Activated gamma-delta T cell treated with anti-CD3 and anti-CD28 coated beads, Interleukin-2, amount 50 U/mL, for 16 hours (primary cell): ENCODE results near the gene VAV2.

Experiments used
- DNase-seq: peaks from one replicate; pipeline ENCODE4 v3.0.0-alpha.2; 2020; ENCODE audit warnings: low read depth

Gene VAV2

GRCh38 chr9:133950629-133951111 is 41.5 kb downstream of the VAV2 start:
- no peak for DNase-seq

- no peak for DNase-seq
These were observed 41.9 kb downstream of the VAV2 start for GRCh38 chr9:133950192-133950591.

GRCh38 chr9:133949486-133950061 is 42.5 kb downstream of the VAV2 start:
- no peak for DNase-seq

DNA sequence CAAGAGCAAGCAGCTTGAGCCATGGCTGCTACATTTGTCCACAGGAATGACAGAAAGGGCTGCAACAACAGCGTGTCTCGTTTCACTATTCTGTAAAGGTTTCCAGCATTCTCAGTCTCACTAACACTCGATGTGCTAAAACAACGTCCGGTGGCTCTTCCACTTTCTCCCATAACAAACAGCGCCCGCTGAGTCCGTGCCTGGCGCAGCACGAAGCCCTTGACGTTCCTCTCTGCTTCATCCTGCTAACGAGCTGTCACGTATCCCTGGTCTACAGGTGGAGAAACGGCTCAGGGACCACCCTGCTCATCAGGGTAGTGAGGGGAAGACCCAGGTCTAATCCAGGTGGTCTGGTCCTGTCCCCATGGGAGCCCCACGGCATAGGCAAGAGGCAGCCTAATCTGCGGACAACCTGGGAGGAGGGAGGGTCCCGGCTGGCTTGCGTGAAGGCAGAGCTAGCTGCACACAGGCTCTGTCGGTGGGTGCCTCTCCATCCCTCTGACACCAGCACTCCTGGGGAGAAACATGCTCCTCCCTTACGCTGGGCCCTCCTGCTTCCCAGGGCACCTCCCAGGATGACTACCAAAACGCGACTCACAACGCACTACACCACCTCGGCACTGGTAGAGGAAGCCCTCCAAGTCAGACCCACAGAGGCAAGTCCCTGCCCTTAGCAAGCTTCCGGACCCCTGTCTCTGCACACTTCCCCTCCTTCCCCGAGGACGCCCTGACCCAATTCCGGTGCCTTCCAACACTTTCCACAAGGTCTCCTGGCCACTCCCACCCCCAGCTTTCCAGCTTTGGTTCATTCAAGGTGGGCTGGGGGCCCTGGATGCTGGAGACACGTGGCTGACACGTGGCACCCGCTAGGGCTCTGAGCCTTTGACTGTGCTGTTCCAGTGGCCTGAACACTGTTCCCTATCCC is 43.3 kb downstream of the VAV2 start:
- DNase-seq: no peak

- DNase-seq: no peak
These were observed 44.0 kb downstream of the VAV2 start for GRCh38 chr9:133948131-133948530.

GRCh38 chr9:133946840-133947486 is 45.2 kb downstream of the VAV2 start:
- DNase-seq: no peak

- no peak for DNase-seq
These were observed 46.0 kb downstream of the VAV2 start for GRCh38 chr9:133945977-133946753.

- no peak for DNase-seq
These were observed 46.7 kb downstream of the VAV2 start for GRCh38 chr9:133945314-133945975.

- no peak for DNase-seq
These were observed 47.4 kb downstream of the VAV2 start for GRCh38 chr9:133944746-133945135.

DNA sequence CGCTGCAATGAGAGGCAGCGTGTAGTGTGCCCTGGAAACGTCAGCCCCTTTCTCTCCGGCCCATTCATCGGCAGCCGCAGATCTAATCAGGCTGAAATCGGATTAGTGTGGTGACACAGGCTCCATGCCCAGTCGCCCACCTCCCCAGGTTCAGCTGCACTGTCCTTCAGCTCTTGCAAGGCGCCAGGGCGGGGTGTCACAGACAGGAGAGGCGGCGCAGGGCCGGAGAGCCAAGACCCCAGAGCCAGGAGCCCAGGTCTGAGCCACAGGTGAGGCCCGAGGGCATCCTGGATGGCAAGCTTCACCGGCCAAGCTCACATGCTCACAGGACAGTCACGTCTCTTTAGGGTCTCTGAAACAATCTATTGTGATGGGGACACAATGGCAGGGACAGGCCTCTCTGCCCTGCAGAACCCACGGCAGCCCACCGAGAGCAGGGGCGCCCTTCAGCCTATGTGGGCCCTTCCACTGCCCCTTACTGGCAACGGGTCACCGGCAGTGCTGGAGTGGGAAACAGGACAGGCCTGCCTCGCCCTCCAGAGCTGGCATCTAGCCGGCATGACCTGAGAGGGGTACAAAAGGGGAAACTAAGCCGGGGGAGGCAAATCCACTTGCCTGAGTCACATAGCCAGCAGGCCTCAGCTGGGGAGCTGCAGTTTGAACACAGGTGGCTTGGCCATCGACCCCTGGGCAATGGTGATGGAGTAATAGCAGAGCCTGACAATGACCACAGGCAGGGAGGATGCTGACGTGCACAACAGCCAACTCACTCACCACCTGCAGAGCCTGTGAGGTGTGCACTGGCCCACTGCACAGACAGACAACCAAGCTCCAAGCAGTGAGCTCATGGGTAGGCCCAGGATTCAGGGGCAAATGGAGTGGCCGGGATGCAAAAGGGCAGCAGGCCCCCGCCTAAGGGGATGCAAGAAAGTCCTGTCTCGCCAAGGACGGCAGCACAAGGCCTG is 48.1 kb downstream of the VAV2 start:
- no peak for DNase-seq

DNA sequence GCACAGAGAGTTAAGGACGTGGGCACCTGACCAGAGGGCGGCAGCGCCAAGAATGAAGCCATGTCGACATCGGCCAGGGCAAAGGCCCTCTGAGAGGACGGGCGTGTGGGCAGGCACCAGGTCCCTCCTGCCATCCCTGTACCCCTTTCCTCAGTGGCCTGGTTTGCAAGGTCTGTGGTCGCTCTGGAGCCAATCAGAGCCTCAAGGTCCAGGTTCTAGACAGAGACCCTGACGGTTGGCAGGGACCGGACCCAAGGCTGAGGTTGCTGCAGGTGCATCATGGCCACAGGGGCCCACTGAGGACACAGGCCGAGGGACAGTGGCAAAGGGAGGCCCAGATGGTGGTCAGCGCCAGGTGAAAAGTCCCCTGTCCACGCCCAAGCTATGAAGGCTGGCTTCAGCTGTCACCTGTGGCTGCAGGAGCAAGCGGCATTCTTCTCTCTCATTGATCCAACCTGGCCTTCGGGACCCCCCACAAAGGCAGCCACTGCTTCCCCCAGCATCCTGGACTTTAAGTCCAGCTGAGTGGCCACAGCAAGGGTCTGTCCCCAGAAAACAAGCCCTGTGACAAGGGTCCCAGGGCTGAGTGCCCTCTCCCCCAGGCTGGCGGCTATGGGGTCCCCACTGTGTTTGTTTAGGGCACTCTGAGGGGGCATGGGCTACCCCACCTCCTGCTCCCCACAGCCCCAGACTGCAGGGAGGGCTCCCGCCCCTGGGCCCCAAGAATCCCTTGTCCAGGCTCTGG is 48.9 kb downstream of the VAV2 start:
- DNase-seq: no peak

DNA sequence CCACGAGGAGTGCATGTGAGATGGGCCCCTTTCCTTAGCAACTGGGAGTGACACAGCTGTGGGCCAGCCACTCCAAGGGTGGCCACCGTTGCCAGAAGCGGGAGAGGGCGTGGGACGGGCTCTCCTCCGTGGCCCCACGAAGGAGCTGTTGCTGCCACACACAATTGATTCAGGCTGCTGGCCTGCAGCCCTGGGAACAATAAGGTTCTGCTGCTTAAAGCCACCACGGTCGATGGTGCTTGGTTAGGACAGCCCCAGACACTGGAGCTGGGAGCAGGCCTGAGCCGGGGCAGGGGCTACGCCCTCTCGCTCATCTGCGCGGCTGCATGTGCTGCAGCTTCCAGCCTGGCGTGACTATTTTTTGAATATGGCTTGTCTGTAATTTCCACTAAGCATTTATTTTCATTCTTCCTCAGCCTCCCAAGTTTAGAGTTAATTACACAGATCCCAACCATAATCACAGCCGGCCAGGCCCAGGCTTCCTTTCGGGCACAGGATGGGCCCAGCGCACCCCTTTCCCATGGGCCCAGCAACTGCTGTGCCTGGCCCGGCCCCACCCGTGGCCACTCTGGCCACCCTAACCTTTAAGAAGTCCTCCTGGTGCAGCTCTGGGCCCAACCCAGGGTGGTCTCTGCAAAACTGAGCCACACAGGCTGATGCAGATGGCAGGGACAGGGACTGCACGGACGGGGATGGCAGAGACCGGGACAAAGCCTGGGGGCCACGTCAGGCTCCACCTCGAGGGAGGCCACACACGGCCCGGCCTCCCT is 49.7 kb downstream of the VAV2 start:
- no peak for DNase-seq

DNA sequence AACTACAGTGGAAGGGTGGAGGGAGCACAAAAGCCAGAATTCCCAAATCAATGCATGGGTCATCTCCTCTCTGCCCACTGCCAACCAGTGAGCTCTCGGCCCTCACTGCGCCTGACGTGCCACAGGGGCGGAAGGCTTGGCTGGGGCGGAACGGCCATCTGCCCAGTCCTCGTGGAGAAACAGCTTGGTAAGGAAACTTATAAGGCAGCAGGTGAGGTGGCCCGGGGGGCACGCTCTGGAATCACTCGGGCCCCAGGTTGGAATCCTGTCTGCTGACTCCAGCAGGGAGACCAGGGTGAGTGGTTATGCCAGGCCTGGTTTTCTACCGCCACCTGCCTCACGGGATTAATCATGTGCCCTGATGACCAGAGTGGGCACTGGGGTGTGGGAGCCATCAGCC is 52.3 kb downstream of the VAV2 start:
- DNase-seq: no peak

GRCh38 chr9:133939171-133939785 is 52.8 kb downstream of the VAV2 start:
- no peak for DNase-seq

GRCh38 chr9:133938753-133939152 is 53.4 kb downstream of the VAV2 start:
- DNase-seq: no peak

GRCh38 chr9:133938086-133938485 is 54.0 kb downstream of the VAV2 start:
- no peak for DNase-seq

DNA sequence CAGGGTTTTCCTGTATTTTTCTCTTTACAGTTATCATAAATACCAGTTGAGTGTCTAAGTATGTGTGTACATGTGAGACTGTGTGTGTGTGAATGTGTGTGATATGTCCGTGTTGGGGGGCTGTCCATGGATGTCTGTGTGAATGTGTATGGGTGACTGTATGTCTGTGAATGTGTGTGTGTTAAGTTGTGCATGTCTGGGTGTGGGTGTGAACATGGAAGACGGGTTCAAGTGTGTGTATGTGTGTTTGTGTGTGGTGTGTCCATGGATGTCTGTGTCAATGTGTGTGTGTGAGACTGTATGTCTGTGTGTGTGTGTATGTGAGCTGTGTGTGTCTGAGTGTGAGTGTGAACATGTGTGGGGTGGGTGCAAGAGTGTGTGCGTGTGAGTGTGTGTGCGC is 55.0 kb downstream of the VAV2 start:
- DNase-seq: no peak

DNA sequence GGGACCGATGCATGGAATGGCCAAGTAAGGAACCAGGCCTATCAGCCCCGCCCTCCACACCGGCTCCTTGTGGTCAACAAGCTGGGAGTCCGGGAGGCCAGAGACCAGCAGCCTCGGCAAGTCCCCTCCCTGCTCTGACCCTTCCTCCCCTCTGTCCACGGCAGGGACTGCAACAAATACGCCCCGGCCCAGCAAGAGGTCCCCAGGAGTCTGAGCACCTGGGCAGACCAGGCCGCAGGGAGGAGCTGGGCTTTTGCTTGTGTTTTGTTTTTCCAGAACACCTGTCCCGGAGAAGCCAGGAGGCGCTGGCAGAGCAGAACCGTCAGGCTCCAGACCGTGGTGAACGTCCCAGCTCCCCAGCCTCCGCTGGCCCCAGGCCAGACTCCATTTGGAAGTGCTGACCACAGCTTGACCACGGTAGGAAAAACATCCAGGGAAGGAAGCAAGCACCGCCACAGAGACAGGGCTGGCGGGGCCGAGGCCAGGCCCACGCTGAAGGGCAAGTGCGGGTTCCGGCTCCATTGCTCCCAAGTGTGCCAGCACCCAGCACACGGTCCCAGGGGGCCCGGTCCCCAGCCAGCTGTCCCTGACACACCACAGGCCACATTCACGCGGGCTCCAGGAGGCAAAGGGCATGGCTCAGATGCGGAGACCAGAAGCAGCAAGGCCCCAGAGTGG is 56.7 kb downstream of the VAV2 start:
- DNase-seq: no peak
